MCF 10A (cell line): ENCODE results near the gene POLA2. TPM values are rescaled to one million over a fixed set of nuclear protein-coding genes. Genes with fewer than 3 reads are reported as not detected.

Experiments
- BruUV-seq: library from RNA; stranded (reverse); fragments of 400-500 nt; replicated peaks from 2 replicates; lab custom pipeline; 2021; lab: Mats Ljungman, UMichigan
- CTCF ChIA-PET: fragments of 300-600 bp; sonication (Branson Sonifier 250); formaldehyde crosslinking; extraction: SDS; loops from one replicate; lab custom pipeline; 2021; ENCODE audit warnings: antibody characterized with exemption, inconsistent platforms; lab: Yijun Ruan, JAX
- POLR2A ChIA-PET: fragments of 300-600, 350-650 bp; sonication (Branson Sonifier 250); formaldehyde crosslinking; extraction: SDS; loops from one replicate; lab custom pipeline; 2020; ENCODE audit warnings: antibody characterized with exemption, inconsistent platforms; lab: Yijun Ruan, JAX
- DNase-seq: peaks from one replicate; pipeline ENCODE4 v3.0.0-alpha.2; 2018; ENCODE audit not compliant: unreplicated experiment
- H3K27ac Mint-ChIP-seq: one replicate; pipeline ENCODE4 v1.8.0; 2022; ENCODE audit warnings: mild to moderate bottlenecking, low read depth, mixed read lengths; ENCODE audit not compliant: unreplicated experiment
- H3K27me3 Mint-ChIP-seq: one replicate; pipeline ENCODE4 v1.8.0; 2022; ENCODE audit warnings: mixed read lengths; ENCODE audit not compliant: insufficient read depth, unreplicated experiment
- H3K36me3 Mint-ChIP-seq: one replicate; pipeline ENCODE4 v1.8.0; 2022; ENCODE audit warnings: mild to moderate bottlenecking, moderate library complexity, mixed read lengths; ENCODE audit not compliant: insufficient read depth, unreplicated experiment
- H3K4me1 Mint-ChIP-seq: one replicate; pipeline ENCODE4 v1.8.0; 2022; ENCODE audit warnings: mixed read lengths; ENCODE audit not compliant: insufficient read depth, unreplicated experiment
- H3K4me3 Mint-ChIP-seq: one replicate; pipeline ENCODE4 v1.8.0; 2022; ENCODE audit warnings: mild to moderate bottlenecking, moderate library complexity, mixed read lengths; ENCODE audit not compliant: unreplicated experiment
- H3K9me3 Mint-ChIP-seq: one replicate; pipeline ENCODE4 v1.8.0; 2022; ENCODE audit warnings: mixed read lengths; ENCODE audit not compliant: unreplicated experiment
- CTCF ChIP-seq: fragments of 200-600 bp; IDR thresholded peaks from one replicate; pipeline ENCODE4 v1.8.0; 2022; ENCODE audit warnings: antibody characterized with exemption, mild to moderate bottlenecking; ENCODE audit not compliant: unreplicated experiment
- intact Hi-C: fragments of 100-400 bp; cut with micrococcal nuclease; formaldehyde crosslinking; loops from 2 replicates; pipeline ENCODE4 v1.14.1; 2022
- total RNA-seq: library from RNA; stranded (reverse); gene quantifications from 2 replicates; pipeline ENCODE4 v1.2.3, GENCODE V29; 2022

POLA2 gene
- total RNA-seq, 1 experiment from 2014 or later, result 10.3 TPM

- CTCF ChIA-PET, result interaction anchor here (0.6 to 13.1 kb wide), 3 partner anchors 9 to 48 kb away, joined by 3 to 335 read pairs (median 273); partner anchors contain the start of gene DPF2
- Mint-ChIP-seq H3K27me3 (no peaks in the 10 kb centered on the region), H3K4me1 (peaks cover 11% of the 10 kb centered on the region), H3K4me3 (no peak overlapping the region), H3K9me3 (no peaks in the 10 kb centered on the region), H3K27ac (no peak overlapping the region), H3K36me3 (peaks cover 48% of the 10 kb centered on the region)
- intact Hi-C loops, result no loop called here
- BruUV-seq, result no TSS peak
- no peak for TF ChIP-seq CTCF
- POLR2A ChIA-PET, result no interaction called here
- no peak for DNase-seq
Observed at GRCh38 chr11:65320386-65321075, 58.8 kb downstream of the POLA2 start.

GRCh38 chr11:65321076-65321475 is 59.3 kb downstream of the POLA2 start:
- Mint-ChIP-seq H3K4me3 (no peak overlapping the region), H3K27me3 (no peaks in the 10 kb centered on the region), H3K36me3 (peaks cover 54% of the 10 kb centered on the region), H3K4me1 (peaks cover 9% of the 10 kb centered on the region), H3K9me3 (no peaks in the 10 kb centered on the region), H3K27ac (no peak overlapping the region)
- DNase-seq, result no peak
- ChIA-PET CTCF (interaction anchor here (11.1 to 13.1 kb wide), 2 partner anchors 9 to 45 kb away, joined by 273 to 335 read pairs; partner anchors contain the start of gene DPF2), POLR2A (no interaction called here)
- intact Hi-C loops, result no loop called here
- TF ChIP-seq CTCF, result no peak
- BruUV-seq, result no TSS peak

- ChIA-PET POLR2A (interaction anchor here (1.0 kb wide), 1 partner anchor 9 kb away, joined by 4 read pairs; no protein-coding TSS in a partner anchor), CTCF (interaction anchor here (0.6 to 13.1 kb wide), 3 partner anchors 8 to 48 kb away, joined by 4 to 273 read pairs (median 11); partner anchors contain the start of gene DPF2)
- intact Hi-C loops, result no loop called here
- no peak for DNase-seq
- no peaks in the 10 kb centered on the region for H3K9me3 Mint-ChIP-seq
- no TSS peak for BruUV-seq
- no peaks in the 10 kb centered on the region for H3K4me1 Mint-ChIP-seq
- TF ChIP-seq CTCF, result no peak
- H3K27ac Mint-ChIP-seq, result no peak overlapping the region
- H3K4me3 Mint-ChIP-seq, result no peak overlapping the region
- H3K27me3 Mint-ChIP-seq, result no peaks in the 10 kb centered on the region
- H3K36me3 Mint-ChIP-seq, result peaks cover 54% of the 10 kb centered on the region
Observed at GRCh38 chr11:65321828-65322485, 60.2 kb downstream of the POLA2 start.

- H3K4me3 Mint-ChIP-seq, result no peak overlapping the region
- ChIA-PET POLR2A (interaction anchor here (1.1 to 1.4 kb wide), 2 partner anchors 10 to 48 kb away, joined by 3 to 4 read pairs; partner anchors contain the start of gene DPF2), CTCF (interaction anchor here (1.0 to 2.9 kb wide), 2 partner anchors 12 to 50 kb away, joined by 5 to 11 read pairs; no protein-coding TSS in a partner anchor)
- H3K27me3 Mint-ChIP-seq, result no peaks in the 10 kb centered on the region
- H3K4me1 Mint-ChIP-seq, result no peaks in the 10 kb centered on the region
- DNase-seq, result no peak
- no peaks in the 10 kb centered on the region for H3K9me3 Mint-ChIP-seq
- intact Hi-C loops, result no loop called here
- no peak for TF ChIP-seq CTCF
- no peak overlapping the region for H3K27ac Mint-ChIP-seq
- peaks cover 52% of the 10 kb centered on the region for H3K36me3 Mint-ChIP-seq
- no TSS peak for BruUV-seq
Observed at GRCh38 chr11:65323813-65324212, 62.1 kb downstream of the POLA2 start.
